ENCODE data around the gene CDCA3. TPM values are rescaled to one million over a fixed set of nuclear protein-coding genes. Genes with fewer than 3 reads are reported as not detected.

CDCA3 gene
- total and polyA plus RNA-seq, 2 experiments from 2014 or later = 47.4 to 75.6 TPM

DNA sequence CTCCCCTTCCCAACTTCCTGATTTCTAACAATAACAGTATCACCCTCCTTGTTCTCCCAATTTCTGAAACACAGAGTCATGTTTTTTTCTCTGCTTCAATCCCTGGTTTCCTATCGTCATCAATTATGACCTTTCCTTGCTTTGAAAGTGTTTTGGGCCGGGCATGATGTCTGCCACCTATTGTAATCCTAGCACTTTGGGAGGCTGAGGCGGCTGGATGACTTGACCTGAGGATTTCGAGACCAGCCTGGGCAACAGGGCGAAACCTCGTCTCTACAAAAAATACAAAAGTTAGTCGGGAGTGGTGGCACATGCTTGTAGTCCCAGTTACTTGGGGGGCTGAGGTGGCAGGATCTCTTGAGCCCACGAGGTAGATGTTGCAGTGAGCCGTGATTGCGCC, 42.0 kb downstream of the CDCA3 start:
- no peak overlapping the region for H3K4me3 Mint-ChIP-seq

More for the DNA sequence above, 42.0 kb downstream of the CDCA3 start:
- Mint-ChIP-seq H3K4me1 (peaks cover 18% of the 10 kb centered on the region), H3K9me3 (peaks cover 2% of the 10 kb centered on the region), H3K36me3 (ENCODE audit: low read depth) (peaks cover 1% of the 10 kb centered on the region; the same call in 1 of the 3 replicates), H3K27ac (no peak overlapping the region), H3K27me3 (ENCODE audit: insufficient read depth, low read depth, poor library complexity) (peaks cover 8% of the 10 kb centered on the region)
- TF ChIP-seq ZNF331 (CRISPR knock-in tag; IDR thresholded peaks at IDR 0.05; ENCODE audit: low read depth) = no peak
- TF ChIP-seq STAT1 (IDR thresholded peaks at IDR 0.05; ENCODE audit: unreplicated experiment) = no peak
- TF ChIP-seq, protein P1, sequence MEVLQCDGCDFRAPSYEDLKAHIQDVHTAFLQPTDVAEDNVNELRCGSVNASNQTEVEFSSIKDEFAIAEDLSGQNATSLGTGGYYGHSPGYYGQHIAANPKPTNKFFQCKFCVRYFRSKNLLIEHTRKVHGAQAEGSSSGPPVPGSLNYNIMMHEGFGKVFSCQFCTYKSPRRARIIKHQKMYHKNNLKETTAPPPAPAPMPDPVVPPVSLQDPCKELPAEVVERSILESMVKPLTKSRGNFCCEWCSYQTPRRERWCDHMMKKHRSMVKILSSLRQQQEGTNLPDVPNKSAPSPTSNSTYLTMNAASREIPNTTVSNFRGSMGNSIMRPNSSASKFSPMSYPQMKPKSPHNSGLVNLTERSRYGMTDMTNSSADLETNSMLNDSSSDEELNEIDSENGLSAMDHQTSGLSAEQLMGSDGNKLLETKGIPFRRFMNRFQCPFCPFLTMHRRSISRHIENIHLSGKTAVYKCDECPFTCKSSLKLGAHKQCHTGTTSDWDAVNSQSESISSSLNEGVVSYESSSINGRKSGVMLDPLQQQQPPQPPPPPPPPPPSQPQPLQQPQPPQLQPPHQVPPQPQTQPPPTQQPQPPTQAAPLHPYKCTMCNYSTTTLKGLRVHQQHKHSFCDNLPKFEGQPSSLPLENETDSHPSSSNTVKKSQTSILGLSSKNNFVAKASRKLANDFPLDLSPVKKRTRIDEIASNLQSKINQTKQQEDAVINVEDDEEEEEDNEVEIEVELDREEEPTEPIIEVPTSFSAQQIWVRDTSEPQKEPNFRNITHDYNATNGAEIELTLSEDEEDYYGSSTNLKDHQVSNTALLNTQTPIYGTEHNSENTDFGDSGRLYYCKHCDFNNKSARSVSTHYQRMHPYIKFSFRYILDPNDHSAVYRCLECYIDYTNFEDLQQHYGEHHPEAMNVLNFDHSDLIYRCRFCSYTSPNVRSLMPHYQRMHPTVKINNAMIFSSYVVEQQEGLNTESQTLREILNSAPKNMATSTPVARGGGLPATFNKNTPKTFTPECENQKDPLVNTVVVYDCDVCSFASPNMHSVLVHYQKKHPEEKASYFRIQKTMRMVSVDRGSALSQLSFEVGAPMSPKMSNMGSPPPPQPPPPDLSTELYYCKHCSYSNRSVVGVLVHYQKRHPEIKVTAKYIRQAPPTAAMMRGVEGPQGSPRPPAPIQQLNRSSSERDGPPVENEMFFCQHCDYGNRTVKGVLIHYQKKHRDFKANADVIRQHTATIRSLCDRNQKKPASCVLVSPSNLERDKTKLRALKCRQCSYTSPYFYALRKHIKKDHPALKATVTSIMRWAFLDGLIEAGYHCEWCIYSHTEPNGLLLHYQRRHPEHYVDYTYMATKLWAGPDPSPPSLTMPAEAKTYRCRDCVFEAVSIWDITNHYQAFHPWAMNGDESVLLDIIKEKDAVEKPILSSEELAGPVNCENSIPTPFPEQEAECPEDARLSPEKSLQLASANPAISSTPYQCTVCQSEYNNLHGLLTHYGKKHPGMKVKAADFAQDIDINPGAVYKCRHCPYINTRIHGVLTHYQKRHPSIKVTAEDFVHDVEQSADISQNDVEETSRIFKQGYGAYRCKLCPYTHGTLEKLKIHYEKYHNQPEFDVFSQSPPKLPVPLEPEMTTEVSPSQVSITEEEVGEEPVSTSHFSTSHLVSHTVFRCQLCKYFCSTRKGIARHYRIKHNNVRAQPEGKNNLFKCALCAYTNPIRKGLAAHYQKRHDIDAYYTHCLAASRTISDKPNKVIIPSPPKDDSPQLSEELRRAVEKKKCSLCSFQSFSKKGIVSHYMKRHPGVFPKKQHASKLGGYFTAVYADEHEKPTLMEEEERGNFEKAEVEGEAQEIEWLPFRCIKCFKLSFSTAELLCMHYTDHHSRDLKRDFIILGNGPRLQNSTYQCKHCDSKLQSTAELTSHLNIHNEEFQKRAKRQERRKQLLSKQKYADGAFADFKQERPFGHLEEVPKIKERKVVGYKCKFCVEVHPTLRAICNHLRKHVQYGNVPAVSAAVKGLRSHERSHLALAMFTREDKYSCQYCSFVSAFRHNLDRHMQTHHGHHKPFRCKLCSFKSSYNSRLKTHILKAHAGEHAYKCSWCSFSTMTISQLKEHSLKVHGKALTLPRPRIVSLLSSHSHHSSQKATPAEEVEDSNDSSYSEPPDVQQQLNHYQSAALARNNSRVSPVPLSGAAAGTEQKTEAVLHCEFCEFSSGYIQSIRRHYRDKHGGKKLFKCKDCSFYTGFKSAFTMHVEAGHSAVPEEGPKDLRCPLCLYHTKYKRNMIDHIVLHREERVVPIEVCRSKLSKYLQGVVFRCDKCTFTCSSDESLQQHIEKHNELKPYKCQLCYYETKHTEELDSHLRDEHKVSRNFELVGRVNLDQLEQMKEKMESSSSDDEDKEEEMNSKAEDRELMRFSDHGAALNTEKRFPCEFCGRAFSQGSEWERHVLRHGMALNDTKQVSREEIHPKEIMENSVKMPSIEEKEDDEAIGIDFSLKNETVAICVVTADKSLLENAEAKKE (CRISPR knock-in tag; IDR thresholded peaks at IDR 0.05) = no peak
- TF ChIP-seq, protein P2, sequence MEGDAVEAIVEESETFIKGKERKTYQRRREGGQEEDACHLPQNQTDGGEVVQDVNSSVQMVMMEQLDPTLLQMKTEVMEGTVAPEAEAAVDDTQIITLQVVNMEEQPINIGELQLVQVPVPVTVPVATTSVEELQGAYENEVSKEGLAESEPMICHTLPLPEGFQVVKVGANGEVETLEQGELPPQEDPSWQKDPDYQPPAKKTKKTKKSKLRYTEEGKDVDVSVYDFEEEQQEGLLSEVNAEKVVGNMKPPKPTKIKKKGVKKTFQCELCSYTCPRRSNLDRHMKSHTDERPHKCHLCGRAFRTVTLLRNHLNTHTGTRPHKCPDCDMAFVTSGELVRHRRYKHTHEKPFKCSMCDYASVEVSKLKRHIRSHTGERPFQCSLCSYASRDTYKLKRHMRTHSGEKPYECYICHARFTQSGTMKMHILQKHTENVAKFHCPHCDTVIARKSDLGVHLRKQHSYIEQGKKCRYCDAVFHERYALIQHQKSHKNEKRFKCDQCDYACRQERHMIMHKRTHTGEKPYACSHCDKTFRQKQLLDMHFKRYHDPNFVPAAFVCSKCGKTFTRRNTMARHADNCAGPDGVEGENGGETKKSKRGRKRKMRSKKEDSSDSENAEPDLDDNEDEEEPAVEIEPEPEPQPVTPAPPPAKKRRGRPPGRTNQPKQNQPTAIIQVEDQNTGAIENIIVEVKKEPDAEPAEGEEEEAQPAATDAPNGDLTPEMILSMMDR (conservative IDR thresholded peaks at IDR 0.05; ENCODE audit: low read depth in 2 of 2) = no peak
- Histone ChIP-seq H3K4me2 (no peak overlapping the region), H3F3A (replicated peaks; ENCODE audit: low read depth) (no peaks in the 10 kb centered on the region), H3K4me1 (ENCODE audit: insufficient read depth) (peaks cover 16% of the 10 kb centered on the region), H3K27me3 (ENCODE audit: insufficient read depth) (0 out of 2 replicates have a peak, but pooled peaks cover under 1% of the 10 kb centered on the region), H4K20me1 (replicated peaks; ENCODE audit: insufficient read depth) (no peaks in the 10 kb centered on the region; the same call in 1 of the 2 replicates), H3K9me2 (ENCODE audit: insufficient read depth) (peaks cover 4% of the 10 kb centered on the region; the same call in 1 of the 2 replicates), H3K36me3 (ENCODE audit: insufficient read depth) (no peaks in the 10 kb centered on the region; the same call in 1 of the 2 replicates), H3K27ac (ENCODE audit: low read depth) (0 out of 2 replicates have a peak overlapping the region, but pooled peaks have one; percentile 39), H3K79me2 (replicated peaks; ENCODE audit: insufficient read depth) (no peaks in the 10 kb centered on the region), H3K4me3 (no peak overlapping the region), H2AFZ (peak overlapping the region; percentile 72)
- DNase-seq (ENCODE audit: low spot score) (no peak), ATAC-seq (peak; percentile 20; the same call in 2 of the 3 replicates)

Data from GM23338 (cell line).